GM18508 (cell line): ENCODE measurements around the gene TRIM72.
"Not testable (repeated sequence)": the region's sequence is repeated elsewhere in the genome, so short reads cannot be mapped to it uniquely, and the experiment has no call there.

Source experiments
- ATAC-seq: cut with Tn5 transposase; IDR thresholded peaks from one replicate; pipeline ENCODE4 v1.9.1; 2021; ENCODE audit warnings: moderate number of reproducible peaks; ENCODE audit not compliant: insufficient read depth, unreplicated experiment

TRIM72 gene

DNA sequence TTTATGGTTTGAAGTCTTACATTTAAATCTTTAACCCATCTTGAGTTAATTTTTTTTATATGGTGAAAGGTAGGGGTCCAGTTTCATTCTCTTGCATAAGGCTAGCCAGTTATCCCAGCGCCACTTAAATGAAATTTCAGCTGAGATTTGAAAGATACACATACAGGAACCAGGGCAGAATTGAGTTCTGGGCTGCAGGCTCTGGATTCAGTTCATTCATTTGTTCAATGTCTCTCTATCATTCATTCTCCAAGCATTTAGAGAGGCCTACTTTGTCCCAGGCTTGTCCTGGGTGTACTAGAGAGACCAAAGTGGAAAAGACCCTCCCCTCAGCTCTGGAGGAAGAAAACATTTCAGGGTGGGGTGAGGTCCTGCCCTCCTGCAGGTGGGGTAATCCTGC lies 577 bp upstream of the TRIM72 start:
- no peak for ATAC-seq

- no peak for ATAC-seq
Observed at GRCh38 chr16:31214708-31215286, 878 bp downstream of the TRIM72 start.

- ATAC-seq, result no peak
Observed at GRCh38 chr16:31215287-31216162, 1.6 kb downstream of the TRIM72 start.

- ATAC-seq, result no peak
Observed at GRCh38 chr16:31216422-31217135, 2.7 kb downstream of the TRIM72 start, which contains the start of gene PYDC1. Gene PYDC1, minus strand, starts transcription at chr16:31217135. Its CDS starts 107 bp downstream, at chr16:31217028.

- ATAC-seq, result no peak
Observed at GRCh38 chr16:31217136-31217530, 3.2 kb downstream of the TRIM72 start.

DNA sequence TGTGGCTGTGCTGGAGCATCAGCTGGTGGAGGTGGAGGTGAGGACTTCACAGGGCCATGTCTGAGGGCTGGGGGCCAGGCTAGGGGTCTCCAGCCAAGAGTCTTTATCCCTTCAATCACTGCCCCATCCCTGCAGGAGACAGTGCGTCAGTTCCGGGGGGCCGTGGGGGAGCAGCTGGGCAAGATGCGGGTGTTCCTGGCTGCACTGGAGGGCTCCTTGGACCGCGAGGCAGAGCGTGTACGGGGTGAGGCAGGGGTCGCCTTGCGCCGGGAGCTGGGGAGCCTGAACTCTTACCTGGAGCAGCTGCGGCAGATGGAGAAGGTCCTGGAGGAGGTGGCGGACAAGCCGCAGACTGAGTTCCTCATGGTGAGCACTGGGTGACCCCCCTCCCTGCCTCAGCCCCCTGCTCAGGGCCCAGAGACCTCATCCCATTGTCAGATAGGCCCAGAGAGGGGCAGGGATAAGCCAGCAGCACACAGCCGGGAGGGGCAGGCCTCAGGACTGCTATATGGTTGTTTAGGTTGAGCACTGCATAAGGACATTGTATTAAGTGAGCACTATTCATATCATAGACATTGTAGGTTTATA lies 5.3 kb downstream of the TRIM72 start:
- ATAC-seq, result no peak

DNA sequence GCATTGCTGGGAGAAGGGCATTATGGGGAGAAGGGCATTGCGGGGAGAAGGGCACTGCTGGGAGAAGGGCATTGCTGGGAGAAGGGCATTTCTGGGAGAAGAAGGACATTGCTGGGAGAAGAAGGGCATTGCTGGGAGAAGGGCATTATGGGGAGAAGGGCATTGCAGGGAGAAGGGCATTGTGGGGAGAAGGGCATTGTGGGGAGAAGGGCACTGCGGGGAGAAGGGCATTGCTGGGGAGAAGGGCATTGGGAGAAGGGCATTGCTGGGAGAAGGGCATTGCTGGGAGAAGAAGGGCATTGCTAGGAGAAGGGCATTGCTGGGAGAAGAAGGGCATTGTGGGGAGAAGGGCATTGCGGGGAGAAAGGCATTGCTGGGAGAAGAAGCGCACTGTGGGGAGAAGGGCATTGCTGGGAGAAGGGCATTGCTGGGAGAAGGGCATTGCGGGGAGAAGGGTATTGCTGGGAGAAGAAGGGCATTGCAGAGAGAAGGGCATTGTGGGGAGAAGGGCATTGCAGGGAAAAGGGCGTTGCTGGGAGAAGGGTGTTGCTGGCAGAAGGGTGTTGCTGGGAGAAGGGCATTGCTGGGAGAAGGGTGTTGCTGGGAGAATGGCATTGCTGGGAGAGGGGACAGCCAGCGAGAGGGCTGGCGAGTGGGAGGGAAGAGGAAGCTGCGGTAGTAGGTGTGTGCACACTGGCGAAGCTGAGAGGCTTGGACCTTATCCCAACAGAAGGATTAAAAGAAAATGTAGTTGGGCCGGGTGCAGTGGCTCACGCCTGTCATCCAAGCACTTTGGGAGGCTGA lies 7.6 kb downstream of the TRIM72 start:
- ATAC-seq, result no peak

DNA sequence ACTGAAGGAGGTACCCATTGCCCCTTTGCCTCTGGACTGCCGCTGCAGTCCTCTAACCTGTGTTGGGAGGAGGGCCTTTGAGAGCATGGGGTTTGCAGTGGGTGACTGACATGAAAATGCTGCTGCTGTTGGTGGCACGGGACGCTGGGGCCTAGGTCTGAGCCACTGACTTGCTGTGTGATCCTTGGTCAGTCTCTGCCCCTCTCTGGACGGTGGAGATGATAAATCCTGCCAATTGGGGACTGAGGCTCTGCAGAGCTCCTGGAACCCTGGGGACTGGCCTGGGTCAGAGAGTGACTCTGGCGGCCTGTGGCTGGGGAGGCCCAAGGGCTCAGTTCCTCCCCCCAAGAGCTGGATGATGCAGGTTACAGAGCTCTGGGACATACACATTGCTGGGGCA lies 9.1 kb downstream of the TRIM72 start:
- ATAC-seq, result no peak

- no peak for ATAC-seq
Observed at GRCh38 chr16:31224092-31224955, 10.4 kb downstream of the TRIM72 start.

DNA sequence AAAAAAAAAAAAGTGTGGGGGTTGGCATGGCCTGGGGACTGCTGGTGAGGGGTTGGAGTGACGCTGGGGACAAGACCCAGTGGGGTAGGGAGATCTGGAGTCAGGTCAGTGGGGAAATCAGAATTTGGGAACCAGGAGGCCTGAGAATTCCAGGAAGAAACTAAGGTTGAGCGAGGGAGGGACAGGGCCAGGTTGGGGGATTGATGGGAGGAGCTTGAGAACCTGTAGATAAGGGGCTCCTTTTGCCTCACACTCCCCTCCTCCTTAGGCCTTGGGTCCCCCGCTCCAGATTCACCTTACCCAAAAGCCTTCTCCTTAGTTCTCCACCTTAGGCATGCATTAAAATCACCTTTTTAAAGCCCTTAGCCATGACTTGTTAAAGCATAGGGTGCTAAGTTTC lies 11.3 kb downstream of the TRIM72 start:
- ATAC-seq, result no peak

- ATAC-seq, result no peak
Observed at GRCh38 chr16:31228206-31228605, 14.3 kb downstream of the TRIM72 start.

DNA sequence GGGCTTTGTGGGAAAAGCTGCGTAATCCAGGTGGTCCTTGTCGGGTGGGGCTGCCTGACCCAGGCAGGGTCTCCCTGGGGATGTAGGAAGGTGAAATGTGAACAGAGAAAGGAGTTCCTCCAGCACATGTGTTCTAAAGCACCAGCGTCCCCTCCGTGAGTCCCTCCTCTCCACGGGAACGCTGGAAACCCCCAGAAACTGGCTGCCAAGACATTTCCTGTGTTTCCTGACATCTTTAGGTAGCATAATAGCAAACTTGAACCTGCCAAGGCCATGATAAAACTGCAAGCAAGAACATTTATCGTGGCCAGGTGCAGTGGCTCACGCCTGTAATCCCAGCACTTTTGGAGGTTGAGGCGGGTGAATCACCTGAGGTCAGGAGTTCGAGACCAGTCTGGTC lies 15.6 kb downstream of the TRIM72 start:
- no peak for ATAC-seq

DNA sequence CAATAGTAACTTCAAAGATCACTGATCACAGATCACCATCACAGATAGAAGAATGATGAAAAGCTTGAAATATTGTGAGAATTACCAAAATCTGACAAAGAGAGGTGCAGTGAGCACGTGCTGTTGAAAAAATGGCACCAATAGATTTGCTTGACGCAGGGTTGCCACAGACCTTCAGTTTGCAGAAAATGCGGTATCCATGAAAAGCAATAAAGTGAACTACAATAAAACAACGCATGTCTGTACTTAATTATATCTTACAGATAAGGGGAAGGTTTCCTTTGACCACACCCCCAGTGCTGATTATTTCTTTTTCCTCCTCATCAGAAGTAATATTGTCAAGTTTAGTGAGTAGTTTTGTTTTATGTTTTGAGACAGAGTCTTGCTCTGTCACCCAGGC lies 24.1 kb downstream of the TRIM72 start:
- no peak for ATAC-seq

GRCh38 chr16:31242206-31242605 lies 28.3 kb downstream of the TRIM72 start:
- no peak for ATAC-seq

GRCh38 chr16:31243734-31244670 lies 30.1 kb downstream of the TRIM72 start:
- ATAC-seq, result no peak

- not testable (repeated sequence) for ATAC-seq
Observed at GRCh38 chr16:31245598-31245997, 31.7 kb downstream of the TRIM72 start.

- no peak for ATAC-seq
Observed at GRCh38 chr16:31246296-31246695, 32.4 kb downstream of the TRIM72 start.

GRCh38 chr16:31248344-31248743 lies 34.4 kb downstream of the TRIM72 start:
- no peak for ATAC-seq
